ENCODE data around the gene HIF1A. TPM values are rescaled to one million over a fixed set of nuclear protein-coding genes. Genes with fewer than 3 reads are reported as not detected.

HIF1A gene
- total RNA-seq, 3 donors from 2014 or later, result 66.9 to 112 (median 71.6) TPM

- TF ChIP-seq CTCF (IDR thresholded peaks at IDR 0.05), result no peak
- Histone ChIP-seq H3K9me3 (no peaks in the 10 kb centered on the region), H3K4me3 (no peak overlapping the region), H3K4me1 (ENCODE audit: low read depth) (peaks cover 3% of the 10 kb centered on the region), H3K36me3 (ENCODE audit: low read depth) (no peaks in the 10 kb centered on the region)
- DNase-seq (no peak), ATAC-seq (no peak)
- intact Hi-C loops (cut with DNase I, micrococcal nuclease), result loop anchor here (10.0 kb wide), 1 partner anchor 303 kb away; no protein-coding TSS in a partner anchor
These were observed 72.9 kb downstream of the HIF1A start for GRCh38 chr14:61768240-61768639.

- no peak overlapping the region for H3K4me3 ChIP-seq
- no peak for DNase-seq
- intact Hi-C loops (cut with DNase I, micrococcal nuclease), result loop anchor here (10.0 kb wide), 1 partner anchor 305 kb away; no protein-coding TSS in a partner anchor
- H3K36me3 ChIP-seq (ENCODE audit: low read depth), result no peaks in the 10 kb centered on the region
- H3K9me3 ChIP-seq, result no peaks in the 10 kb centered on the region
- no peak for TF ChIP-seq CTCF (IDR thresholded peaks at IDR 0.05)
- ATAC-seq, result no peak
- H3K4me1 ChIP-seq (ENCODE audit: low read depth), result no peaks in the 10 kb centered on the region
These were observed 74.6 kb downstream of the HIF1A start for GRCh38 chr14:61769893-61770292.

GRCh38 chr14:61774861-61775260 lies 79.5 kb downstream of the HIF1A start:
- intact Hi-C loops (cut with DNase I, micrococcal nuclease), result no loop called here
- TF ChIP-seq CTCF (IDR thresholded peaks at IDR 0.05), result no peak
- ATAC-seq (no peak), DNase-seq (no peak)
- Histone ChIP-seq H3K9me3 (no peaks in the 10 kb centered on the region), H3K36me3 (ENCODE audit: low read depth) (no peaks in the 10 kb centered on the region), H3K4me3 (no peak overlapping the region), H3K4me1 (ENCODE audit: low read depth) (no peaks in the 10 kb centered on the region)

- ATAC-seq, result no peak
- intact Hi-C loops (cut with DNase I, micrococcal nuclease), result no loop called here
- Histone ChIP-seq H3K4me3 (no peak overlapping the region), H3K9me3 (no peaks in the 10 kb centered on the region), H3K4me1 (ENCODE audit: low read depth) (no peaks in the 10 kb centered on the region), H3K36me3 (ENCODE audit: low read depth) (no peaks in the 10 kb centered on the region)
- DNase-seq, result no peak
- TF ChIP-seq CTCF (IDR thresholded peaks at IDR 0.05), result no peak
These were observed 84.8 kb downstream of the HIF1A start for GRCh38 chr14:61780125-61780524.

- intact Hi-C loops (cut with DNase I, micrococcal nuclease), result no loop called here
- H3K36me3 ChIP-seq (ENCODE audit: low read depth), result no peaks in the 10 kb centered on the region
- TF ChIP-seq CTCF (IDR thresholded peaks at IDR 0.05), result no peak
- no peak overlapping the region for H3K4me3 ChIP-seq
- ATAC-seq (no peak), DNase-seq (no peak)
- H3K9me3 ChIP-seq, result no peaks in the 10 kb centered on the region
- no peaks in the 10 kb centered on the region for H3K4me1 ChIP-seq (ENCODE audit: low read depth)
These were observed 102.0 kb downstream of the HIF1A start for GRCh38 chr14:61797309-61797708.

Other genes starting within 250 kb of the HIF1A start
- 1 to 10 TPM; 2.0 to 4.8 (median 2.5) TPM for gene SNAPC1, start 66.9 kb downstream of the HIF1A start, total RNA-seq
- gene SYT16, start 117.2 kb downstream of the HIF1A start, total RNA-seq, result under 1 TPM in 1 of 3 donors, not detected in 2; 0.09 TPM

All from mucosa of descending colon (tissue), 3 donors.